HG02852 (cell line): ENCODE data around the gene TRIM72.
"Not testable (repeated sequence)": the region's sequence is repeated elsewhere in the genome, so short reads cannot be mapped to it uniquely, and the experiment has no call there.

Experiments used
- ATAC-seq: cut with Tn5 transposase; IDR thresholded peaks from one replicate; pipeline ENCODE4 v1.9.1; 2021; ENCODE audit warnings: mild to moderate bottlenecking, moderate library complexity; ENCODE audit not compliant: unreplicated experiment

Gene TRIM72

GRCh38 chr16:31213877-31214707 is at the start of gene TRIM72:
Gene TRIM72, plus strand, starts transcription at chr16:31214119. Its CDS starts 620 bp downstream, at chr16:31214739.
- ATAC-seq: no peak

DNA sequence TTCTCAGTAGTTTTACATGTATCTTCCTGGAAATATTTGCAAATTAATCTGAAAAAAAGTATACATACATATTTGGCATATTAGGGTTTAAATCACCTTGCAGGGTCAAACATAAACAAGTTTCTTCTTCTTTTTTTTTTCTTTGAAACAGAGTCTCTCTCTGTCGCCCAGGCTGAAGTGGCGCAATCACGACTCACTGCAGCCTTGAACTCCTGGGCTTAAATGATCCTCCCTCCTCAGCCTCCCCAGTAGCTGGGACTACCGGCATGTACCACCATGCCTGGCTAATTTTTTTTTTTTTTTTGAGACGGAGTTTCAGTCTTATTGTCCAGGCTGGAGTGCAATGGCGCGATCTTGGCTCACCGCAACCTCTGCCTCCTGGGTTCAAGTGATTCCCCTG is 46.6 kb upstream of the TRIM72 start:
- ATAC-seq: no peak

- no peak for ATAC-seq
Measured at GRCh38 chr16:31168848-31169247, 45.1 kb upstream of the TRIM72 start.

DNA sequence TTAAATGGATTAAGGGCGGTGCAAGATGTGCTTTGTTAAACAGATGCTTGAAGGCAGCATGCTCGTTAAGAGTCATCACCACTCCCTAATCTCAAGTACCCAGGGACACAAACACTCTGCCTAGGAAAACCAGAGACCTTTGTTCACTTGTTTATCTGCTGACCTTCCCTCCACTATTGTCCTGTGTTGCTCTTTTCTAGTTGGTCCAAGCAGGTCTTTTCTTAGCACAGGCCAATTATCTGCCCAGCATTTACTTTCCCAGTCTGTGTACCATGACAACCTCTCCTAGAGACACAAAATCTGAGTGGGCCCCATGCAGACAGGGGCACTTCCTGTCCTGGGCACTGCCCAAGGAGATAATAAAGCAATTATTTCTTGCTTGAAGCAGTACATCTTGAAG is 43.9 kb upstream of the TRIM72 start:
- not testable (repeated sequence) for ATAC-seq

DNA sequence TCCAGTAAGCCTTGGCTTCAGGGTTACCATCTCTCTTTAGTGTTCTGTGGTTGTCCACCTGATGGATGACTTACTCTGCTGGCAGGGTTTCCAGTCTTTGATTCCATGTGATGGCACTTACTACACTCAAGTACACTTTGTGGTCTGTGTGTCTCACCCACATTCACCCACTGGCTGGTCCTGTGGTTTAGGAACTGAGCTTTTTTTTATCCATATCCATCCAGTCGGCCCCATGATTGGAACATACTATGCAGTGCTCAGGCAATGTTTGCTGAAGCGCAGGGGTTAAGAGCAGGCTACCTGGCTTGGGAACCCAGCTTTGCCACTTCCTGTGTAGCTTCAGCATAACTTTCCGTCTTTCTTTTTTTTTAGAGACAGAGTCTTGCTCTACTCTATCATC is 36.8 kb upstream of the TRIM72 start:
- no peak for ATAC-seq

DNA sequence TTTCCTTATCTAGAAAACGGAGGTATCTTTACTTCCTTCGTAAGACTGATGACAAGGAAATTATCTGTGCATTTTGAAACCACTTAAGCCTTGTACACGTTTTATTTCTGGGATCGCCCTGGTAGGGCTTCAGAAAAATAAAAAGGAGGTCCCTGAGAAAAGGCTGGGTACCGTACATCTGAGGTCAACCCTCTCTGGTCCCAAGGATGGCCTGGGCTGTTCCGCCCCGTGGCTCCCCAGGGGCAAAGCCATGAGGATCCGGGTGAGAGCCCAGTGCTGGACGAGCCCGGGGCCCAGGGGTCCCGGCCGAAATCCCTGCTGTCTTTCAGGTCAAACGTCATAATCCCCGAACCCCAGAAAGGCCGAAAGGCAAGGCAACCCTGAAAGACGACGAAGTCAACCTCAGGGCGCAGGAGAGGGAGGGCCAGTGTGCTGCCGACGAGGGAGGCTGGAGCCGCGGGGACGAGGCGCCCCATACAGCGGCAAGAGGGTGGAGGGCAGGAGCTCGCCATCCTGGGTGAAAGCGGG is 34.6 kb upstream of the TRIM72 start:
- ATAC-seq: no peak

- ATAC-seq: peak; percentile 57
Measured at GRCh38 chr16:31179747-31180459, 34.0 kb upstream of the TRIM72 start, which contains the start of gene FUS. Gene FUS, plus strand, starts transcription at chr16:31180139. Its CDS starts 76 bp downstream, at chr16:31180215.

GRCh38 chr16:31181102-31181830 is 32.7 kb upstream of the TRIM72 start:
- ATAC-seq: no peak

DNA sequence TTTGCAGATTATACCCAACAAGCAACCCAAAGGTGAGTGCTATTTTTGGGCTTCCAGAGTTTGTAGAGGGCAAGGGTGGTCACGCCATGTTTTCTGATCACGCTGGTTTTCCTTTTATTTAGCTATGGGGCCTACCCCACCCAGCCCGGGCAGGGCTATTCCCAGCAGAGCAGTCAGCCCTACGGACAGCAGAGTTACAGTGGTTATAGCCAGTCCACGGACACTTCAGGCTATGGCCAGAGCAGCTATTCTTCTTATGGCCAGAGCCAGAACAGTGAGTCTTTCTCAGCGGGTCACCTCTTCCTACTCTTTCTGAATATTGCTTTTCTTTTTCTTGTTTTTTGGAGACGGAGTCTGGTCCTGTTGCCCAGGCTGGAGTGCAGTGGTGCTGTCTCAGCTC is 31.5 kb upstream of the TRIM72 start:
- no peak for ATAC-seq

GRCh38 chr16:31183432-31184428 is 30.2 kb upstream of the TRIM72 start:
- ATAC-seq: no peak

GRCh38 chr16:31184888-31185287 is 29.0 kb upstream of the TRIM72 start:
- no peak for ATAC-seq

DNA sequence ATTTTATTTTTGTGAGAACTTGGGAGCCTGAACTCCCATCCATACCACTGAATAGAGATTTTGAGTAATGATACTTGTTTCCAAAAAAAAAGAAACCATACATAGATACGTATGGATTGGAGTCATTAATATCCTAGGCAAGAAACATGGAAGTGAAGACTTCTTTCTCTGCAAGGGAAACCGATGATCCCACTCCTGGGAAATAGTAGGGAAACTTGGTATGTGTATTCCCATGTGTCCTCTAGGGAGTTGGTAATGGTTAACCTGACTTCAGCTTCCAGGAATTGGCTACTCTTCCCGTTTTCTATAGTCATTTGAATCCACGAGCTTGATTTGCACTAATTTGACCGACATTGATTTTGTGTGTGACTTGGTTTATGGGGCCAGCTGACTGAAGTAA is 28.6 kb upstream of the TRIM72 start:
- no peak for ATAC-seq

- no peak for ATAC-seq
Measured at GRCh38 chr16:31186176-31186575, 27.7 kb upstream of the TRIM72 start.

GRCh38 chr16:31186930-31187807 is 26.8 kb upstream of the TRIM72 start:
- no peak for ATAC-seq

DNA sequence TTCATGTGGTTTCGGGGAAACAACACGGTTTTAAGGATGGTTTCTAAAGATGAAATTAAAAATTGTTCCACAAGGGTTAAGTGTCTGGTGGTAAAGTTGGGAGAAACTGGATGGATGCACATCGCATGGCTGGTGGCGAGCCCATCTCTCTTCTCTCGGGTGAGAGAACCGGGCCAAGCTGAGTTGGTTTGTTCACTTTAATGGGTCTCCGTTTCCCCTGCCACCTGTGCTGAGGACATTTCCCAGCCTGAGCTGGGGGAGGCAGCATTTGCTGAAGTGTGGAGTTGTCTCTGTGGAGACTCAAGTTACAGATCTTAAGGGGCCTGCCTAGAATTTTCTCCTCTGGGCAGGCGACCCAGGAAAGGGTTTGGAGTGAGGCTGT is 26.1 kb upstream of the TRIM72 start:
- no peak for ATAC-seq

DNA sequence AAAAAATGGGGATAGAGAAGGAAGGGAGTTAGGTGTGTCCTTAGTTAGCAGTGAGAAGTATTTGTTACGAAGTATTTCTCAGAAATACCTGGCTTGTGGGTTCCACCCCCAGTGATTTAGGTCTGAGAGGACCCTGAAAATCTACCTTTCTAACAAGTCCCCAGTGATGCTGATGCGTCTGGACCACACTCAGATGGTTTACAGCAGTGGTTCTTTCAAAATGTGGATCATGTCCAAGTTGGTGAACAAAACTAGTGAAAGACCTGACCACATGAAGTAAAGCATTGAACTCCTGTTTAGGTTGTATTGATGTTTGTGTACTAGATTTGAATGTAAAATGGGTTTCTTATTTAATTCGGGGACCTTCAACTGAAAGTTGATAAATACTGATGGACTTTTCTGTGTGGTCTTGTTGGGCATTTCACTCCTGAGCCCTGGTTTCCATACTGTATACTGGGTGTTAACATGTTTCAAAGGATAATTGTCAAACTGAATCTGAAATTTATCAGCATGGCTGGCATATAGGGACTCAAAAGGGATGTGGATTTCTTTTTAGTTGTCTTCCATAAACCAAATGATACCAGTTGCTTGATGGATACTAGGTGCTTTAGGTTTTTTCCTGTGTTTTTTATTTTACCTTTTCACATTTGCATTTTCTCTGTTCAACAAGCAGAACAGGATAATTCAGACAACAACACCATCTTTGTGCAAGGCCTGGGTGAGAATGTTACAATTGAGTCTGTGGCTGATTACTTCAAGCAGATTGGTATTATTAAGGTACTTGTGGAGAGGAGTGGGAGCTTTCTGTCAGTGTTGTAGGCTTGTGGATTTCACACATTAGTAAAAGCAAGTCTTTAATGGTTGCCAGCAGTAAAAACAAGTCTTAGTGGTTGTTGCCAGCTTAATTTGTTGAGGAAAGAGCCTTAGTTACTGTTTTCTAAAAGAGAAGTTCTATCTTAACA is 25.2 kb upstream of the TRIM72 start:
- no peak for ATAC-seq

- ATAC-seq: no peak
Measured at GRCh38 chr16:31189412-31189778, 24.5 kb upstream of the TRIM72 start.

DNA sequence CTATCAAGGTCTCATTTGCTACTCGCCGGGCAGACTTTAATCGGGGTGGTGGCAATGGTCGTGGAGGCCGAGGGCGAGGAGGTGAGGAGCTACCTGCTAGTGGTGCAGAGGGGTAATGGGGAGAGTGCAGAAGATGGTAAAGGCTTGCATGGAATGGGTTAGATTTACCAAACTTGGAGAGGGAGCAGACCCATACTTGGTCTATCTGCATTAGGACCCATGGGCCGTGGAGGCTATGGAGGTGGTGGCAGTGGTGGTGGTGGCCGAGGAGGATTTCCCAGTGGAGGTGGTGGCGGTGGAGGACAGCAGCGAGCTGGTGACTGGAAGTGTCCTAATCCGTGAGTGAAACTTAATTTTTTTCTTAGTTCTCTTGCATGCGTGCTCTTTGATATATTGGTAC is 23.9 kb upstream of the TRIM72 start:
- ATAC-seq: no peak
